HEK293 (cell line): Measurements from ENCODE around the gene KIRREL1.
A peak's percentile ranks its signal among the peaks of the same experiment; 100 is the strongest.

Experiments used
- CTCF ChIA-PET: fragments of 350-600 bp; formaldehyde crosslinking; extraction: SDS; loops from one replicate; lab custom pipeline; 2021; ENCODE audit warnings: antibody characterized with exemption; lab: Yijun Ruan, JAX
- POLR2A ChIA-PET: fragments of 300-600 bp; formaldehyde crosslinking; extraction: SDS; loops from one replicate; lab custom pipeline; 2020; ENCODE audit warnings: antibody characterized with exemption, inconsistent platforms; lab: Yijun Ruan, JAX
- H3K27ac ChIP-seq: fragments of 200-500 bp; sonication (Bioruptor generic); 2 replicates; pipeline ENCODE4 v1.5.1; 2014; ENCODE audit warnings: low read depth, low read length, control low read depth, inconsistent platforms; ENCODE audit errors: extremely low read depth
- H3K36me3 ChIP-seq, 2 experiments: fragments of 200-500 bp in 1 of 2; sonication (Bioruptor generic) in 1 of 2; 1 replicate in 1 of 2; 2 replicates in 1 of 2; pipeline ENCODE4 v1.5.1; 2014 to 2017; ENCODE audit warnings: inconsistent platforms in 2 of 2, low read length in 2 of 2; ENCODE audit not compliant: control insufficient read depth in 2 of 2, insufficient read depth in 1 of 2
- H3K4me1 ChIP-seq: fragments of 200-500 bp; sonication (Bioruptor generic); 2 replicates; pipeline ENCODE4 v1.5.1; 2014; ENCODE audit warnings: mild to moderate bottlenecking, low read length, inconsistent platforms; ENCODE audit not compliant: control insufficient read depth, insufficient read depth
- H3K4me3 ChIP-seq: 2 replicates; pipeline ENCODE4 v1.5.1; 2011; ENCODE audit warnings: low read depth, mild to moderate bottlenecking, control low read depth, low read length, moderate library complexity
- H3K9me3 ChIP-seq: fragments of 200-500 bp; sonication (Bioruptor generic); 2 replicates; pipeline ENCODE4 v1.5.1; 2014; ENCODE audit warnings: low read depth, low read length, inconsistent platforms; ENCODE audit not compliant: control insufficient read depth, insufficient read depth
- GLIS1 ChIP-seq: fragments of 450-650 bp; formaldehyde crosslinking; IDR thresholded peaks from 2 replicates; pipeline ENCODE4 v1.5.1; 2016; ENCODE audit warnings: missing biosample characterization, missing genetic modification characterization
- HOXC10 ChIP-seq: sonication (generic); formaldehyde crosslinking; IDR thresholded peaks from 2 replicates; pipeline ENCODE4 v1.8.1; 2023; ENCODE audit warnings: mild to moderate bottlenecking, missing genetic modification reagents
- MYNN ChIP-seq: fragments of 450-650 bp; formaldehyde crosslinking; IDR thresholded peaks from 2 replicates; pipeline ENCODE4 v1.5.1; 2016; ENCODE audit warnings: missing biosample characterization, missing genetic modification characterization, borderline replicate concordance
- SP3 ChIP-seq: fragments of 450-650 bp; formaldehyde crosslinking; IDR thresholded peaks from 2 replicates; pipeline ENCODE4 v1.5.1; 2016; ENCODE audit warnings: missing biosample characterization, missing genetic modification characterization
- WT1 ChIP-seq: fragments of 450-650 bp; formaldehyde crosslinking; IDR thresholded peaks from 2 replicates; pipeline ENCODE4 v1.5.1; 2016; ENCODE audit warnings: missing biosample characterization, missing genetic modification characterization
- ZBTB11 ChIP-seq: fragments of 450-650 bp; formaldehyde crosslinking; conservative IDR thresholded peaks from 2 replicates; pipeline ENCODE4 v1.5.1; 2016; ENCODE audit warnings: low read depth, missing biosample characterization, missing genetic modification characterization
- ZIC2 ChIP-seq: fragments of 450-650 bp; formaldehyde crosslinking; IDR thresholded peaks from 2 replicates; pipeline ENCODE4 v1.5.1; 2016; ENCODE audit warnings: missing biosample characterization, missing genetic modification characterization
- ZNF169 ChIP-seq: fragments of 450-650 bp; formaldehyde crosslinking; IDR thresholded peaks from 2 replicates; pipeline ENCODE4 v1.5.1; 2016; ENCODE audit warnings: missing biosample characterization, missing genetic modification characterization
- ZNF202 ChIP-seq: fragments of 450-650 bp; formaldehyde crosslinking; IDR thresholded peaks from 2 replicates; pipeline ENCODE4 v1.5.1; 2016; ENCODE audit warnings: missing biosample characterization, missing genetic modification characterization, borderline replicate concordance
- ZNF211 ChIP-seq: fragments of 450-650 bp; formaldehyde crosslinking; IDR thresholded peaks from 2 replicates; pipeline ENCODE4 v1.5.1; 2016; ENCODE audit warnings: low read depth, missing biosample characterization, missing genetic modification characterization
- ZNF280D ChIP-seq: fragments of 450-650 bp; formaldehyde crosslinking; IDR thresholded peaks from 2 replicates; pipeline ENCODE4 v1.5.1; 2016; ENCODE audit warnings: missing biosample characterization, missing genetic modification characterization
- ZNF292 ChIP-seq: fragments of 450-650 bp; formaldehyde crosslinking; IDR thresholded peaks from 2 replicates; pipeline ENCODE4 v1.5.1; 2016; ENCODE audit warnings: low read depth, missing biosample characterization, missing genetic modification characterization, borderline replicate concordance
- ZNF302 ChIP-seq: fragments of 450-650 bp; formaldehyde crosslinking; IDR thresholded peaks from 2 replicates; pipeline ENCODE4 v1.5.1; 2016; ENCODE audit warnings: missing biosample characterization, missing genetic modification characterization, low read depth
- ZNF324 ChIP-seq: fragments of 450-650 bp; formaldehyde crosslinking; IDR thresholded peaks from 2 replicates; pipeline ENCODE4 v1.5.1; 2016; ENCODE audit warnings: missing biosample characterization, missing genetic modification characterization
- ZNF449 ChIP-seq: fragments of 450-650 bp; formaldehyde crosslinking; IDR thresholded peaks from 2 replicates; pipeline ENCODE4 v1.5.1; 2017; ENCODE audit warnings: missing biosample characterization, mild to moderate bottlenecking, missing genetic modification characterization, moderate library complexity
- ZNF664 ChIP-seq: fragments of 450-650 bp; formaldehyde crosslinking; IDR thresholded peaks from 2 replicates; pipeline ENCODE4 v1.5.1; 2016; ENCODE audit warnings: missing biosample characterization, missing genetic modification characterization
- ZNF701 ChIP-seq: fragments of 450-650 bp; formaldehyde crosslinking; IDR thresholded peaks from 2 replicates; pipeline ENCODE4 v1.5.1; 2016; ENCODE audit warnings: missing biosample characterization, missing genetic modification characterization
- ZNF843 ChIP-seq: fragments of 450-650 bp; formaldehyde crosslinking; IDR thresholded peaks from 2 replicates; pipeline ENCODE4 v1.5.1; 2016; ENCODE audit warnings: missing biosample characterization, missing genetic modification characterization
- ZSCAN16 ChIP-seq: fragments of 450-650 bp; formaldehyde crosslinking; IDR thresholded peaks from 2 replicates; pipeline ENCODE4 v1.5.1; 2016; ENCODE audit warnings: missing biosample characterization, missing genetic modification characterization
- ZSCAN5A ChIP-seq: fragments of 450-650 bp; formaldehyde crosslinking; IDR thresholded peaks from 2 replicates; pipeline ENCODE4 v1.5.1; 2016; ENCODE audit warnings: missing biosample characterization, missing genetic modification characterization

The KIRREL1 gene

GRCh38 chr1:158013840-158014730 lies 20.6 kb downstream of the KIRREL1 start:
- POLR2A ChIA-PET, result no interaction called here
- Histone ChIP-seq H3K4me1 (peaks cover 7% of the 10 kb centered on the region; the same call in 1 of the 2 replicates), H3K9me3 (no peaks in the 10 kb centered on the region), H3K4me3 (no peak overlapping the region), H3K36me3 (peaks cover 0 to 3% of the 10 kb centered on the region in 2 experiments; a peak in 1 of 3 replicates), H3K27ac (no peak overlapping the region)
- CTCF ChIA-PET, result interaction anchor here (1.0 to 5.2 kb wide), 5 partner anchors 12 to 924 kb away, joined by 3 to 29 read pairs (median 5); no protein-coding TSS in a partner anchor
- TF ChIP-seq ZNF843 (tag by site-specific recombination), result no peak
- TF ChIP-seq MYNN (tag by site-specific recombination), result peak; percentile 38; the same call in 1 of the 2 replicates
- no peak for TF ChIP-seq ZNF211

- peaks cover 15% of the 10 kb centered on the region for H3K4me1 ChIP-seq
- ChIA-PET POLR2A (no interaction called here), CTCF (interaction anchor here (1.0 to 1.4 kb wide), 4 partner anchors 19 to 925 kb away, joined by 3 to 6 read pairs (median 4); no protein-coding TSS in a partner anchor)
- H3K9me3 ChIP-seq, result no peaks in the 10 kb centered on the region
- TF ChIP-seq ZNF324 (no peak), ZNF292 (no peak), WT1 (no peak), ZBTB11 (no peak), ZNF169 (tag by site-specific recombination) (no peak), HOXC10 (no peak), GLIS1 (tag by site-specific recombination) (no peak), ZNF202 (tag by site-specific recombination) (no peak), ZNF302 (no peak), ZNF211 (no peak)
- no peak overlapping the region for H3K27ac ChIP-seq
- H3K36me3 ChIP-seq, result peaks cover 0 to 3% of the 10 kb centered on the region in 2 experiments; a peak in 1 of 3 replicates
- H3K4me3 ChIP-seq, result no peak overlapping the region
Observed at GRCh38 chr1:158014731-158015320, 21.4 kb downstream of the KIRREL1 start.

GRCh38 chr1:158016651-158017335 lies 23.3 kb downstream of the KIRREL1 start:
- ChIA-PET CTCF (interaction anchor here (0.7 to 1.6 kb wide), 4 partner anchors 21 to 1321 kb away, joined by 3 to 5 read pairs (median 4); no protein-coding TSS in a partner anchor), POLR2A (no interaction called here)
- Histone ChIP-seq H3K9me3 (no peaks in the 10 kb centered on the region), H3K27ac (no peak overlapping the region), H3K36me3 (peaks cover 0 to 3% of the 10 kb centered on the region in 2 experiments; a peak in 1 of 3 replicates), H3K4me1 (peaks cover 11% of the 10 kb centered on the region), H3K4me3 (no peak overlapping the region)
- no peak for TF ChIP-seq ZNF664 (tag by site-specific recombination)
- TF ChIP-seq ZSCAN5A (tag by site-specific recombination), result no peak
- TF ChIP-seq ZNF280D (tag by site-specific recombination), result no peak
- no peak for TF ChIP-seq SP3 (tag by site-specific recombination)
- TF ChIP-seq ZSCAN16 (tag by site-specific recombination), result no peak
- TF ChIP-seq ZIC2 (tag by site-specific recombination), result no peak
- TF ChIP-seq ZNF701 (tag by site-specific recombination), result no peak
- no peak for TF ChIP-seq ZNF449 (tag by site-specific recombination)
